ENCODE results near the gene HEATR9.

The HEATR9 gene

DNA sequence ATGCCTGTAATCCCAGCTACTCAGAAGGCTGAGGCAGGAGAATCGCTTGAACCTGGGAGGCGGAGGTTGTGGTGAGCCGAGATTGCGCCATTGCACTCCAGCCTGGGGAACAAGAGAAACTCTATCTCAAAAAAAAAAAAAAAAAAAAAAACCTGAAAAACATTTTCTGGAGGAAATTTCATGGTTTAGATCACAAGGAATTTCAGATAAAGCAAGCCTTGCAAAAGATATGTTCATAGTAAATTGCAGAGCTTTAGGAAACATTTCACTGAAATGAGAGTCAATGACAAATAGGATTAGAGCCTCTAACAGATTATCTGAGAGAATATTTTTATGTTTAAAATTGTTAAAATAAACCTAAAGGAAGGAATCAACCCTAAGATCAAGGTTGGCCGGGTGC is 56.2 kb downstream of the HEATR9 start:
- Histone ChIP-seq H3K9ac (no peak overlapping the region), H3K4me3 (ENCODE audit: low read depth, low read length) (no peak overlapping the region), H3K4me1 (peaks cover 10% of the 10 kb centered on the region), H3K4me2 (ENCODE audit: low read length) (no peak overlapping the region), H2AFZ (no peak overlapping the region), H3K9me3 (ENCODE audit: control insufficient read depth, low read length) (no peaks in the 10 kb centered on the region), H3K27ac (peak overlapping the region; percentile 55), H3K27me3 (ENCODE audit: control insufficient read depth, insufficient read depth, low read length) (no peaks in the 10 kb centered on the region), H3K79me2 (peaks cover 45% of the 10 kb centered on the region), H3K36me3 (ENCODE audit: control insufficient read depth, insufficient read depth, low read length) (no peaks in the 10 kb centered on the region)
- TF ChIP-seq, protein P1, sequence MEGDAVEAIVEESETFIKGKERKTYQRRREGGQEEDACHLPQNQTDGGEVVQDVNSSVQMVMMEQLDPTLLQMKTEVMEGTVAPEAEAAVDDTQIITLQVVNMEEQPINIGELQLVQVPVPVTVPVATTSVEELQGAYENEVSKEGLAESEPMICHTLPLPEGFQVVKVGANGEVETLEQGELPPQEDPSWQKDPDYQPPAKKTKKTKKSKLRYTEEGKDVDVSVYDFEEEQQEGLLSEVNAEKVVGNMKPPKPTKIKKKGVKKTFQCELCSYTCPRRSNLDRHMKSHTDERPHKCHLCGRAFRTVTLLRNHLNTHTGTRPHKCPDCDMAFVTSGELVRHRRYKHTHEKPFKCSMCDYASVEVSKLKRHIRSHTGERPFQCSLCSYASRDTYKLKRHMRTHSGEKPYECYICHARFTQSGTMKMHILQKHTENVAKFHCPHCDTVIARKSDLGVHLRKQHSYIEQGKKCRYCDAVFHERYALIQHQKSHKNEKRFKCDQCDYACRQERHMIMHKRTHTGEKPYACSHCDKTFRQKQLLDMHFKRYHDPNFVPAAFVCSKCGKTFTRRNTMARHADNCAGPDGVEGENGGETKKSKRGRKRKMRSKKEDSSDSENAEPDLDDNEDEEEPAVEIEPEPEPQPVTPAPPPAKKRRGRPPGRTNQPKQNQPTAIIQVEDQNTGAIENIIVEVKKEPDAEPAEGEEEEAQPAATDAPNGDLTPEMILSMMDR (IDR thresholded peaks at IDR 0.05): no peak

DNA sequence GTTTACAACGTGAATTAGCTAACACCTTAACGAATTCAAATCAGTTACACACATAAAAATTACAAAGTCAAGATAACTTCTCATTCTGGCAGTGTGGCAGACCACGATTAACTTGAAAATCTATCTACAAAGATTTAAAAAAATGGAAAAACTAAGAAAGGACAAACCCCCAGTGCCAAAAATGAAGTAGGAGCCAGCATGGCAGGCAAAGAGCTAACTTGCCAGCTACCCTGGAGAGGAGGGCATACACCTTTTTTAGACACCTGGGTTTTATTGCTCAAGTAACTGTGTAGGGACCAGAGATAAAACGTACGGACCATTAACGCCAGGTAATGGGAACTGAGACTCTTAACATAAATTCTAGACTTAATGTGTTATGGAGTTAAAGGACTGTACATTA is 56.9 kb downstream of the HEATR9 start:
- Histone ChIP-seq H2AFZ (no peak overlapping the region), H3K9me3 (ENCODE audit: control insufficient read depth, low read length) (no peaks in the 10 kb centered on the region), H3K27me3 (ENCODE audit: control insufficient read depth, insufficient read depth, low read length) (no peaks in the 10 kb centered on the region), H3K36me3 (ENCODE audit: control insufficient read depth, insufficient read depth, low read length) (no peaks in the 10 kb centered on the region), H3K27ac (peak overlapping the region; percentile 55), H3K4me2 (ENCODE audit: low read length) (peak overlapping the region; percentile 28), H3K9ac (no peak overlapping the region), H3K4me1 (peaks cover 6% of the 10 kb centered on the region), H3K79me2 (peaks cover 40% of the 10 kb centered on the region), H3K4me3 (ENCODE audit: low read depth, low read length) (peak overlapping the region; percentile 9)
- TF ChIP-seq, protein P1 (IDR thresholded peaks at IDR 0.05): no peak

DNA sequence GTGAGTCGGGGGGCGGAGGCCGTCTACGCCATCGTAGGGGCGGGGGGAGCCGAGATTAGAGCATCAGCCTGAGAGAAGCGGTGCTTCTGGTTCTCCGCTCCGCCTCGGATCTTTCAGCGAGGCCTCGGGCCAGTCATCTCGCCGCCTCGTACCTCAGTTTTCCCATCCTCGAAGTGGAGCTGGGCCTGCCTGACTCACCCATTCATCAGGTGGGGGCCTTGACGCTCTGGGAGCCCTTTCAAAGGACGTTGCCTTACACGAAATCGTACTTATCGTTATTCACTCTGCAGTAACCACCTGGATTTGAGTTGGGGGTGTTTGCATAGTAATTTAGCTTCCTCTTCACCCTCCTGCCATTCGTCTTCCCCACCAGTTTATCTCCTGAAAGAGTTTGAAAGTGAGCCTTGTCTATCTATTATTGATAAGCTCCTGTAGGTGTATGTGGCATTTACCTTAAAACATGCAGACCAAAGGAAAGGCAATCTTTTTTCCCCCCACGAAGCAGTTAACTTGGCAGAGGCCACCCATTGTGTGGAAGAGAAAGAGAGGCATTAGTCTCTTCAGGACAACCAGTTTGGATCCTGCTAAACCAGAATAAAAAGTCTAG is 58.7 kb downstream of the HEATR9 start:
- no peaks in the 10 kb centered on the region for H3K9me3 ChIP-seq (ENCODE audit: control insufficient read depth, low read length)
- TF ChIP-seq, protein P1 (IDR thresholded peaks at IDR 0.05): no peak
- H3K9ac ChIP-seq: peak overlapping the region; percentile 99
- H3K27ac ChIP-seq: peak overlapping the region; percentile 99
- H3K4me3 ChIP-seq (ENCODE audit: low read depth, low read length): peak overlapping the region; percentile 94
- no peaks in the 10 kb centered on the region for H3K36me3 ChIP-seq (ENCODE audit: control insufficient read depth, insufficient read depth, low read length)
- peak overlapping the region; percentile 83 for H3K4me2 ChIP-seq (ENCODE audit: low read length)
- peaks cover 28% of the 10 kb centered on the region for H3K79me2 ChIP-seq
- peaks cover 4% of the 10 kb centered on the region for H3K4me1 ChIP-seq
- H3K27me3 ChIP-seq (ENCODE audit: control insufficient read depth, insufficient read depth, low read length): no peaks in the 10 kb centered on the region
- H2AFZ ChIP-seq: peak overlapping the region; percentile 90

DNA sequence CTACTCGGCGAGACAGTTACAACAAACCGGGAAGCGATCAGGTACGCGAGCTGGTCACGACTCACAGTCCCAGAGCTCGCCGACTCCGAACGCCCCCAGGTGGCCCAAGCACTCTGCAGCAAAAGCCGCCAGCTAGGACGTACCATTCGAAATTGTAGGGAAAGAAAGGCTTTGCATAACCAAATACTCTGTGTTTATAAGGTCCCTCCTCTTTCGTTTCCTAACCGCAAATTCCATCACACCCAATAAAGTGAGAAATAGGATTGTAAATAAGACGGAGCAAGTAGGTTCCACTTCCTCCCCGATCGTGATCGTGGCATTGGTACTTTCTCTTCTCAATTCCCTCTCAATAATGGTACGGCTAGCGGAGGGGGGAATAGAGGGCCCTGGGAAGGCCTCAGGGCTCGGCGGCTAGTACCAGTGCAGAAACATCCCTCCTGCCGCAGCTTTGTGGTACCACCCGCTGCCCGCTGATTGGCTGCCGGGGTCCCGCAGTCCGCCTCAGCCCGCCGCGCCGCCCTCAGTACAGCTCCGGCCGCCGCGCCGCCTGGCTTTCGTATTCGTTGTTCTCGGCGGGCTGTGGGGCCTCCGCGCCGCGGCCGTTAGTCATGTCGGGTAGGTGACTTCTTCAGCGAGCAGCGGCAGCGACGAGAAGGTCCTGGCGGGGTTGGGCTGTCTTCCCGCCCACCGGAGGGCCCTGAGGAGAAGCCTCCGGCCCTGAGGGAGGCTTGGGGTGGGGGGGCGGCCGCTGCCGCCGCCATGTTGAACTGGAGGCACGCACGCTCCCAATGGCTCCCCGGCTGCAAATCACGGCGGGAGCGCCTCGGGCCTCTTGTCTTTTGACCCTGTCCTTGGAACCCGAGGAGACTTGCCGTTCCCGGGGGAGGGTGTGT is 59.5 kb downstream of the HEATR9 start, which contains the start of gene TAF15:
TSS of gene TAF15 (plus strand) at position 523 of the 893 bp plus-strand sequence. CDS start at position 609, 86 bp downstream.
- Histone ChIP-seq H3K4me1 (peaks cover 8% of the 10 kb centered on the region), H3K27me3 (ENCODE audit: control insufficient read depth, insufficient read depth, low read length) (no peaks in the 10 kb centered on the region), H3K9me3 (ENCODE audit: control insufficient read depth, low read length) (no peaks in the 10 kb centered on the region), H3K4me3 (ENCODE audit: low read depth, low read length) (peak within 1 kb of the TSS; percentile 94), H3K79me2 (peaks cover 23% of the 10 kb centered on the region), H3K9ac (peak within 1 kb of the TSS; percentile 99), H2AFZ (peak within 1 kb of the TSS; percentile 90), H3K4me2 (ENCODE audit: low read length) (peak within 1 kb of the TSS; percentile 83), H3K36me3 (ENCODE audit: control insufficient read depth, insufficient read depth, low read length) (no peaks in the 10 kb centered on the region), H3K27ac (peak within 1 kb of the TSS; percentile 99)
- TF ChIP-seq, protein P1 (IDR thresholded peaks at IDR 0.05): peak; percentile 75

Data from parathyroid adenoma (tissue), 2 donors.